Neural cell (in vitro differentiated cells): ENCODE data around the gene SDK2. TPM values are rescaled to one million over a fixed set of nuclear protein-coding genes. Genes with fewer than 3 reads are reported as not detected.

Source experiments
- H2AFZ ChIP-seq: fragments of 200-600, 300-800 bp; sonication (generic), shearing (Covaris generic); 2 replicates; pipeline ENCODE4 v1.6.0; 2014; ENCODE audit warnings: low read depth, mild to moderate bottlenecking, antibody characterized with exemption, low read length, moderate library complexity
- H3F3A ChIP-seq: fragments of 200-600 bp; shearing (Covaris generic); 2 replicates; pipeline ENCODE4 v1.6.1; 2016; ENCODE audit warnings: mild to moderate bottlenecking, moderate library complexity, mixed read lengths, antibody characterized with exemption, low read length; ENCODE audit not compliant: insufficient read depth, poor library complexity, severe bottlenecking
- H3K27ac ChIP-seq: fragments of 200-600, 300-800 bp; sonication (generic), shearing (Covaris generic); 2 replicates; pipeline ENCODE4 v1.5.1; 2014; ENCODE audit warnings: mild to moderate bottlenecking, low read length, moderate library complexity
- H3K27me3 ChIP-seq: fragments of 300-800, 200-600 bp; sonication (generic), shearing (Covaris generic); 2 replicates; pipeline ENCODE4 v1.6.0; 2014; ENCODE audit warnings: mild to moderate bottlenecking, low read depth, low read length, moderate library complexity; ENCODE audit not compliant: insufficient read depth
- H3K36me3 ChIP-seq: fragments of 300-800, 200-600 bp; sonication (generic), shearing (Covaris generic); 2 replicates; pipeline ENCODE4 v1.5.1; 2014; ENCODE audit warnings: mild to moderate bottlenecking, antibody characterized with exemption, low read length, moderate library complexity; ENCODE audit not compliant: insufficient read depth
- H3K4me2 ChIP-seq: fragments of 300-800, 200-600 bp; sonication (generic), shearing (Covaris generic); 2 replicates; pipeline ENCODE4 v1.6.0; 2014; ENCODE audit warnings: mild to moderate bottlenecking, low read length
- H3K4me3 ChIP-seq: fragments of 300-800, 200-600 bp; sonication (generic), shearing (Covaris generic); 2 replicates; pipeline ENCODE4 v1.5.1; 2014; ENCODE audit warnings: mild to moderate bottlenecking, low read length, moderate library complexity
- H3K79me2 ChIP-seq: fragments of 200-600 bp; shearing (Covaris generic); replicated peaks from 2 replicates; pipeline ENCODE4 v1.6.0; 2014; ENCODE audit warnings: mild to moderate bottlenecking, low read length, moderate library complexity; ENCODE audit not compliant: insufficient read depth
- H3K9ac ChIP-seq: fragments of 300-800, 200-600 bp; sonication (generic), shearing (Covaris generic); 2 replicates; pipeline ENCODE4 v1.6.1; 2016; ENCODE audit warnings: mild to moderate bottlenecking, low read length, mixed read lengths
- H3K9me2 ChIP-seq: fragments of 200-600 bp; shearing (Covaris generic); 2 replicates; pipeline ENCODE4 v1.6.1; 2016; ENCODE audit warnings: mild to moderate bottlenecking, low read length, mixed read lengths; ENCODE audit not compliant: insufficient read depth
- H3K9me3 ChIP-seq: fragments of 200-600, 300-800 bp; sonication (generic), shearing (Covaris generic); 2 replicates; pipeline ENCODE4 v1.6.1; 2016; ENCODE audit warnings: mild to moderate bottlenecking, mixed run types, low read length, moderate library complexity, mixed read lengths
- H4K20me1 ChIP-seq: fragments of 200-600 bp; shearing (Covaris generic); 2 replicates; pipeline ENCODE4 v1.6.1; 2016; ENCODE audit warnings: mild to moderate bottlenecking, mixed run types; ENCODE audit not compliant: insufficient read depth
- CTCF ChIP-seq: fragments of 450-650 bp; IDR thresholded peaks from 2 replicates; pipeline ENCODE4 v1.5.1; 2014; ENCODE audit warnings: antibody characterized with exemption, mild to moderate bottlenecking, moderate library complexity; ENCODE audit not compliant: poor library complexity, severe bottlenecking
- EP300 ChIP-seq: fragments of 450-650 bp; conservative IDR thresholded peaks from 2 replicates; pipeline ENCODE4 v1.6.1; 2014; ENCODE audit warnings: antibody characterized with exemption, mild to moderate bottlenecking, moderate library complexity; ENCODE audit not compliant: poor library complexity, severe bottlenecking
- EZH2 ChIP-seq: fragments of 200-600, 300-800 bp; shearing (Covaris generic), sonication (generic); IDR thresholded peaks from 2 replicates; pipeline ENCODE4 v1.6.1; 2014; ENCODE audit warnings: antibody characterized with exemption, low read length, borderline replicate concordance, mild to moderate bottlenecking; ENCODE audit not compliant: insufficient read depth, poor library complexity, severe bottlenecking
- MXI1 ChIP-seq: fragments of 450-650 bp; conservative IDR thresholded peaks from 2 replicates; pipeline ENCODE4 v1.6.1; 2014; ENCODE audit warnings: antibody characterized with exemption, mild to moderate bottlenecking; ENCODE audit not compliant: poor library complexity, severe bottlenecking
- POLR2AphosphoS5 ChIP-seq: IDR thresholded peaks from 2 replicates; pipeline ENCODE4 v1.6.1; 2012
- RAD21 ChIP-seq: fragments of 450-650 bp; conservative IDR thresholded peaks from 2 replicates; pipeline ENCODE4 v1.6.1; 2014; ENCODE audit warnings: antibody characterized with exemption, mild to moderate bottlenecking, moderate library complexity
- REST ChIP-seq: IDR thresholded peaks from 2 replicates; pipeline ENCODE4 v1.6.1; 2012; ENCODE audit warnings: borderline replicate concordance
- SMC3 ChIP-seq: fragments of 450-650 bp; conservative IDR thresholded peaks from 2 replicates; pipeline ENCODE4 v1.6.1; 2014; ENCODE audit warnings: antibody characterized with exemption, mild to moderate bottlenecking, moderate library complexity; ENCODE audit not compliant: poor library complexity
- TAF1 ChIP-seq: IDR thresholded peaks from 2 replicates; pipeline ENCODE4 v1.6.1; 2012; ENCODE audit warnings: low read depth
- polyA plus RNA-seq: library from polyadenylated mRNA; depleted of rRNA; stranded (reverse); fragments of >200 nt; gene quantifications from 2 replicates; pipeline ENCODE4 v1.2.3, GENCODE V29; 2014

The SDK2 gene
- polyA plus RNA-seq, 1 donor from 2014 or later = 0.73 TPM

- Histone ChIP-seq H3K4me2 (no peak overlapping the region), H3K27ac (no peak overlapping the region), H3K79me2 (no peaks in the 10 kb centered on the region), H3K9ac (no peak overlapping the region), H3K4me3 (no peak overlapping the region), H3K36me3 (no peaks in the 10 kb centered on the region), H3F3A (no peaks in the 10 kb centered on the region), H4K20me1 (no peaks in the 10 kb centered on the region), H3K9me2 (no peaks in the 10 kb centered on the region), H2AFZ (no peak overlapping the region), H3K27me3 (no peaks in the 10 kb centered on the region), H3K9me3 (no peaks in the 10 kb centered on the region)
- no peak for TF ChIP-seq SMC3
- no peak for TF ChIP-seq EP300
- TF ChIP-seq MXI1 = no peak
- TF ChIP-seq RAD21 = no peak
- no peak for TF ChIP-seq CTCF
- TF ChIP-seq EZH2 = no peak
- TF ChIP-seq POLR2AphosphoS5 = no peak
- no peak for TF ChIP-seq TAF1
Observed at GRCh38 chr17:73402466-73402865, 241.8 kb downstream of the SDK2 start.

GRCh38 chr17:73401911-73402310 lies 242.3 kb downstream of the SDK2 start:
- Histone ChIP-seq H3K27me3 (no peaks in the 10 kb centered on the region), H3K36me3 (no peaks in the 10 kb centered on the region), H3K27ac (no peak overlapping the region), H3K4me2 (no peak overlapping the region), H3F3A (no peaks in the 10 kb centered on the region), H3K9me2 (no peaks in the 10 kb centered on the region), H3K9ac (no peak overlapping the region), H4K20me1 (no peaks in the 10 kb centered on the region), H2AFZ (no peak overlapping the region), H3K4me3 (no peak overlapping the region), H3K9me3 (no peaks in the 10 kb centered on the region), H3K79me2 (no peaks in the 10 kb centered on the region)
- TF ChIP-seq REST = no peak
- no peak for TF ChIP-seq EP300
- TF ChIP-seq POLR2AphosphoS5 = no peak
- no peak for TF ChIP-seq TAF1
- no peak for TF ChIP-seq EZH2
- no peak for TF ChIP-seq SMC3
- no peak for TF ChIP-seq MXI1
- no peak for TF ChIP-seq CTCF
- no peak for TF ChIP-seq RAD21
